ENCODE data around the gene BRD4. TPM values are rescaled to one million over a fixed set of nuclear protein-coding genes. Genes with fewer than 3 reads are reported as not detected.
A peak's percentile ranks its signal among the peaks of the same experiment; 100 is the strongest.

The BRD4 gene
- total and polyA plus RNA-seq, 2 of the 13 experiments (the other 11 are each of a cell fraction or from before 2014, with no cell fraction given): 10.5 to 11.4 TPM

DNA sequence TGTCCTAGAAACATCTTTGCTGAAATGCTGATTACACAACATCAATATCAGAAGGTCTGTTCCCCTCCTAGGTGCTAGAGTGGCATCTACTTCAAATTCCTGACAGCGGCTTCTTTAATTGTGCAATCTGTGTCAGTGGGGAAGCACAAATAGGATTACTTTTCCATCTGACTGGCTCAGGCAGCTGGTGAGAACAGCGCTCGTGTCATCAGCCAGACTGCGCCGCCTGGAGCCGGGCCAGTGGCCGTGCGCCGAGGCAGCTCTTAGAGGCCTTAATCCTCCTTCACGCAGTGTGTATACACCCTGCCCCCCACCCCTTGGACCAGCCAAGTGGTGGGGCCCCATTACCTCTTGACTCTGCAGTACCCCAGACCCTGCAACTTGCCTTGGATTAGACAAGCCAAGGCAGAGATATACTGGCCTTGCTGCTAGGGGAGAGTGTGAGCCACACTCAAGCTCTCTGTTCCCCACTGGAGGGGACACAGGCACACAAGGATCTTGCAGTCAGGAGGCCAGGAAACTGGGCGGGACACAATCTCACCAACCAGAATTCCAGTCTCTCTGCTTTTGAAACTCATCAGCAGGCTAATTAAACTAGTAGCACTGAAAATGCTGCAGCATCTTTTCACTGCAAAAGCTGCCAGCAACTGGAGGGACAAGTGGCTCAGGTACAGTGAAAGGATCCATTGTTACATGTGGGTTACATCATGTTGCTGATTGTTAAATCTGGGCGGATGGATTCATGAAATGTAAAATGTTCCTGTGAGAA, 51.2 kb downstream of the BRD4 start (continued):
- no peak for TF ChIP-seq ZSCAN29 (CRISPR knock-in tag; conservative IDR thresholded peaks at IDR 0.05)
- no peak for TF ChIP-seq TRIM24 (CRISPR knock-in tag; IDR thresholded peaks at IDR 0.05)
- no peak for TF ChIP-seq SOX6 (IDR thresholded peaks at IDR 0.05)
- TF ChIP-seq SOX6 (CRISPR knock-in tag; IDR thresholded peaks at IDR 0.05): peak; percentile 44
- no peak for TF ChIP-seq ZNF501 (CRISPR knock-in tag; IDR thresholded peaks at IDR 0.05)
- TF ChIP-seq SRY (CRISPR knock-in tag; IDR thresholded peaks at IDR 0.05): no peak
- TF ChIP-seq MIER3 (CRISPR knock-in tag; IDR thresholded peaks at IDR 0.05; ENCODE audit: borderline replicate concordance): no peak
- no peak for TF ChIP-seq MYNN (CRISPR knock-in tag; IDR thresholded peaks at IDR 0.05; ENCODE audit: low read depth)
- TF ChIP-seq, protein P1, sequence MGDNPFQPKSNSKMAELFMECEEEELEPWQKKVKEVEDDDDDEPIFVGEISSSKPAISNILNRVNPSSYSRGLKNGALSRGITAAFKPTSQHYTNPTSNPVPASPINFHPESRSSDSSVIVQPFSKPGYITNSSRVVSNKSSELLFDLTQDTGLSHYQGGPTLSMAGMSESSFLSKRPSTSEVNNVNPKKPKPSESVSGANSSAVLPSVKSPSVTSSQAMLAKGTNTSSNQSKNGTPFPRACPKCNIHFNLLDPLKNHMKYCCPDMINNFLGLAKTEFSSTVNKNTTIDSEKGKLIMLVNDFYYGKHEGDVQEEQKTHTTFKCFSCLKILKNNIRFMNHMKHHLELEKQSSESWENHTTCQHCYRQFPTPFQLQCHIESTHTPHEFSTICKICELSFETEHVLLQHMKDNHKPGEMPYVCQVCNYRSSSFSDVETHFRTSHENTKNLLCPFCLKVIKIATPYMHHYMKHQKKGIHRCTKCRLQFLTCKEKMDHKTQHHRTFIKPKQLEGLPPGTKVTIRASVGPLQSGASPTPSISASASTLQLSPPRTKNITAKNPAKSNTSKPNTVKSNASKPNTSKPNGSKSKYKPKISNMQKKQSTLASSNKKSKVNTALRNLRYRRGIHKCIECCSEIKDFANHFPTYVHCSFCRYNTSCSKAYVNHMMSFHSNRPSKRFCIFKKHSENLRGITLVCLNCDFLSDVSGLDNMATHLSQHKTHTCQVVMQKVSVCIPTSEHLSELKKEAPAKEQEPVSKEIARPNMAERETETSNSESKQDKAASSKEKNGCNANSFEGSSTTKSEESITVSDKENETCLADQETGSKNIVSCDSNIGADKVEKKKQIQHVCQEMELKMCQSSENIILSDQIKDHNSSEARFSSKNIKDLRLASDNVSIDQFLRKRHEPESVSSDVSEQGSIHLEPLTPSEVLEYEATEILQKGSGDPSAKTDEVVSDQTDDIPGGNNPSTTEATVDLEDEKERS (CRISPR knock-in tag; IDR thresholded peaks at IDR 0.05): no peak
- TF ChIP-seq ZNF343 (CRISPR knock-in tag; IDR thresholded peaks at IDR 0.05): no peak
- no peak for TF ChIP-seq SNRNP70 (IDR thresholded peaks at IDR 0.05; ENCODE audit: low read depth, low read length)
- no peak for TF ChIP-seq SOX13 (IDR thresholded peaks at IDR 0.05)
- 0 out of 4 replicates have a peak, but pooled peaks of 1 of the 2 experiments have one; percentile 29 for TF ChIP-seq SOX13 (CRISPR knock-in tag; conservative IDR thresholded peaks at IDR 0.05 in 1 of 2, IDR thresholded peaks at IDR 0.05 in 1 of 2)
- TF ChIP-seq, protein P2, sequence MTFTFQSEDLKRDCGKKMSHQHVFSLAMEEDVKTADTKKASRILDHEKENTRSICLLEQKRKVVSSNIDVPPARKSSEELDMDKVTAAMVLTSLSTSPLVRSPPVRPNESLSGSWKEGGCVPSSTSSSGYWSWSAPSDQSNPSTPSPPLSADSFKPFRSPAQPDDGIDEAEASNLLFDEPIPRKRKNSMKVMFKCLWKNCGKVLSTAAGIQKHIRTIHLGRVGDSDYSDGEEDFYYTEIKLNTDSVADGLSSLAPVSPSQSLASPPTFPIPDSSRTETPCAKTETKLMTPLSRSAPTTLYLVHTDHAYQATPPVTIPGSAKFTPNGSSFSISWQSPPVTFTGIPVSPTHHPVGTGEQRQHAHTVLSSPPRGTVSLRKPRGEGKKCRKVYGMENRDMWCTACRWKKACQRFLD (CRISPR knock-in tag; IDR thresholded peaks at IDR 0.05; ENCODE audit: borderline replicate concordance): no peak
- TF ChIP-seq, protein P3, sequence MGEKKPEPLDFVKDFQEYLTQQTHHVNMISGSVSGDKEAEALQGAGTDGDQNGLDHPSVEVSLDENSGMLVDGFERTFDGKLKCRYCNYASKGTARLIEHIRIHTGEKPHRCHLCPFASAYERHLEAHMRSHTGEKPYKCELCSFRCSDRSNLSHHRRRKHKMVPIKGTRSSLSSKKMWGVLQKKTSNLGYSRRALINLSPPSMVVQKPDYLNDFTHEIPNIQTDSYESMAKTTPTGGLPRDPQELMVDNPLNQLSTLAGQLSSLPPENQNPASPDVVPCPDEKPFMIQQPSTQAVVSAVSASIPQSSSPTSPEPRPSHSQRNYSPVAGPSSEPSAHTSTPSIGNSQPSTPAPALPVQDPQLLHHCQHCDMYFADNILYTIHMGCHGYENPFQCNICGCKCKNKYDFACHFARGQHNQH (CRISPR knock-in tag; IDR thresholded peaks at IDR 0.05): no peak
- TF ChIP-seq CBX2 (IDR thresholded peaks at IDR 0.05; ENCODE audit: low read depth, low read length): no peak
- TF ChIP-seq CBX2 (CRISPR knock-in tag; IDR thresholded peaks at IDR 0.05; ENCODE audit: low read depth): no peak
- TF ChIP-seq MEIS1 (CRISPR knock-in tag; IDR thresholded peaks at IDR 0.05; ENCODE audit: borderline replicate concordance): no peak
- no peak for TF ChIP-seq NCOA2 (CRISPR knock-in tag; IDR thresholded peaks at IDR 0.05)
- no peak for TF ChIP-seq ZNF143 (CRISPR knock-in tag; IDR thresholded peaks at IDR 0.05)
- no peak for TF ChIP-seq ZBTB3 (CRISPR knock-in tag; IDR thresholded peaks at IDR 0.05; ENCODE audit: borderline replicate concordance, low read depth)
- no peak for TF ChIP-seq THYN1 (CRISPR knock-in tag; IDR thresholded peaks at IDR 0.05; ENCODE audit: borderline replicate concordance, low read depth)
- no peak for TF ChIP-seq ZNF160 (CRISPR knock-in tag; IDR thresholded peaks at IDR 0.05)
